Heart left ventricle (tissue), 13 donors: ENCODE data around the gene CIAO1.
"Not testable (repeated sequence)": the region's sequence is repeated elsewhere in the genome, so short reads cannot be mapped to it uniquely, and the experiment has no call there.

Experiments
- CTCF ChIP-seq, 12 donors: fragments of 200-600 bp; sonication (generic) in 4 of 12; IDR thresholded peaks; one replicate each; pipeline versions ENCODE4 v1.5.0 to v1.8.0; 2018 to 2022; ENCODE audit warnings: antibody characterized with exemption in 12 of 12, mild to moderate bottlenecking in 5 of 12
- POLR2A ChIP-seq, 2 donors: fragments of 450-650 bp; IDR thresholded peaks; one replicate each; pipeline ENCODE4 v1.6.1; 2017; ENCODE audit warnings: antibody characterized with exemption in 2 of 2, mild to moderate bottlenecking in 2 of 2, moderate library complexity in 2 of 2
- donor health status: ischemic (EF 13 %, LVEDD 7.1; RV severe dilation, severe dysfunction).
- donor health status: DM: no; HTN: yes; CAD: no.
- donor health status: DM: no; HTN: no; CAD: no.
- donor health status: ischemic (EF 25% LVEDD 6.9; RV normal size, moderate dysfunction).
- donor health status: ischemic (EF 25% LVEDD 5.7; RV mildly dilated, moderate dysfunction).
- donor health status: ischemic (EF 35%, LVEDD 5.7; RV mildly dilated, moderate dysfunction).
- donor health status: nonischemic (EF 11% LVEDD 7.7; RV severe dilation, severe dysfunction).
- donor health status: DM: yes; HTN: yes; CAD: no.
- donor health status: PGD.
- donor health status: ischemic (EF 29% LVEDD 5.4; RV normal size, mild dysfunction).
- donor health status: nonischemic (EF 23%, LVEDD 6.1; RV moderate dilation, normal function).

- not testable (repeated sequence) for TF ChIP-seq CTCF, POLR2A (IDR thresholded peaks at IDR 0.05)
These were observed 8.3 kb upstream of the CIAO1 start for GRCh38 chr2:96257744-96258143.
